ENCODE measurements around the gene SLC4A7.

Gene SLC4A7

DNA sequence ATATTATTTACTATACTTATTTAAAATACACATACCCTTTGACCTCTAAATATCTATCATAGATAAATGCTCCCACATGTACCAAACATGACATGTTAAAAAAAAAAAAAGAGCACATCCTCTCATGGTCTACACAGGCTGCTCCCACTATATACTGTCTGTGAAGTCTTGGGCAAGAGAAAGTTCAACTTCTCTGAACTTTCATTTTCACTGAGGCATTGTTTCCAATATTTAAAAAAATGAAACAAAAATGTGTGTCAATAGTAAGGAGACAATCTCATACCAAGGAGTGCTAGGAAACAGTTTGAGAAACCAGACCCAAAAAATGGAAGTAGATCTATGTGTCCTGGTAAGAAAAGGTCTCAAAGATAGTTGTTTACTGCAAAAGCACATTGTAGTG is 29.3 kb downstream of the SLC4A7 start:
- Histone ChIP-seq H4K20me1 (ENCODE audit: insufficient read depth) (no peaks in the 10 kb centered on the region), H2AFZ (ENCODE audit: low read depth) (no peak overlapping the region), H3K4me1 (ENCODE audit: low read depth, poor library complexity, severe bottlenecking) (peaks cover 29% of the 10 kb centered on the region), H3K36me3 (ENCODE audit: insufficient read depth) (no peaks in the 10 kb centered on the region), H3K4me2 (no peak overlapping the region), H3K79me2 (ENCODE audit: insufficient read depth, low read depth) (no peaks in the 10 kb centered on the region), H3K27ac (no peak overlapping the region), H3K27me3 (ENCODE audit: insufficient read depth, low read depth) (no peaks in the 10 kb centered on the region), H3K9ac (no peak overlapping the region), H3K4me3 (IDR thresholded peaks at IDR 0.05; ENCODE audit: insufficient read depth, low read depth, low read length) (no peak overlapping the region)
- no peak for TF ChIP-seq CTCF (conservative IDR thresholded peaks at IDR 0.05; ENCODE audit: low read depth, low read length)

DNA sequence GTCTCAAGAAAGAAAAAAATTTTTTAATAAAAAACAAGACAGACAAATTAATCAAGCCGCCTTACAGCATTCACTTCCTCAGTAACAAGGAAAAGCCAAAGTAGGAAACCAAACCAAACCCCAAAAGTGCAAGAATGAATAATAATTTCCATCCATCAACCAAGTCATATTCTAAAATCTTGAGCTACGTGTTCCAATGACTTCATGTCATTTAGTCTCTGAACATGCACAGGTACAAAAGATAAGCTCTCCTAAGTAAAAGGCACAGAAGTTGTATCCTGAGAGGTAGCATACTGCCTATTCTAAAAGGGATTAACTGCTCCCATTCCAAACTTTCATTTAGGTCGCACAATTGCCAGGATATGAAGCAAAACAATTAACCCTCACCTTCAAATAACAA is 29.7 kb downstream of the SLC4A7 start:
- no peak overlapping the region for H2AFZ ChIP-seq (ENCODE audit: low read depth)
- no peak overlapping the region for H3K4me3 ChIP-seq (IDR thresholded peaks at IDR 0.05; ENCODE audit: insufficient read depth, low read depth, low read length)
- no peak overlapping the region for H3K9ac ChIP-seq
- H3K4me2 ChIP-seq: no peak overlapping the region
- no peaks in the 10 kb centered on the region for H3K36me3 ChIP-seq (ENCODE audit: insufficient read depth)
- peaks cover 33% of the 10 kb centered on the region for H3K4me1 ChIP-seq (ENCODE audit: low read depth, poor library complexity, severe bottlenecking)
- no peaks in the 10 kb centered on the region for H3K79me2 ChIP-seq (ENCODE audit: insufficient read depth, low read depth)
- H3K27me3 ChIP-seq (ENCODE audit: insufficient read depth, low read depth): no peaks in the 10 kb centered on the region
- H3K27ac ChIP-seq: no peak overlapping the region
- no peak for TF ChIP-seq CTCF (conservative IDR thresholded peaks at IDR 0.05; ENCODE audit: low read depth, low read length)
- no peaks in the 10 kb centered on the region for H4K20me1 ChIP-seq (ENCODE audit: insufficient read depth)

DNA sequence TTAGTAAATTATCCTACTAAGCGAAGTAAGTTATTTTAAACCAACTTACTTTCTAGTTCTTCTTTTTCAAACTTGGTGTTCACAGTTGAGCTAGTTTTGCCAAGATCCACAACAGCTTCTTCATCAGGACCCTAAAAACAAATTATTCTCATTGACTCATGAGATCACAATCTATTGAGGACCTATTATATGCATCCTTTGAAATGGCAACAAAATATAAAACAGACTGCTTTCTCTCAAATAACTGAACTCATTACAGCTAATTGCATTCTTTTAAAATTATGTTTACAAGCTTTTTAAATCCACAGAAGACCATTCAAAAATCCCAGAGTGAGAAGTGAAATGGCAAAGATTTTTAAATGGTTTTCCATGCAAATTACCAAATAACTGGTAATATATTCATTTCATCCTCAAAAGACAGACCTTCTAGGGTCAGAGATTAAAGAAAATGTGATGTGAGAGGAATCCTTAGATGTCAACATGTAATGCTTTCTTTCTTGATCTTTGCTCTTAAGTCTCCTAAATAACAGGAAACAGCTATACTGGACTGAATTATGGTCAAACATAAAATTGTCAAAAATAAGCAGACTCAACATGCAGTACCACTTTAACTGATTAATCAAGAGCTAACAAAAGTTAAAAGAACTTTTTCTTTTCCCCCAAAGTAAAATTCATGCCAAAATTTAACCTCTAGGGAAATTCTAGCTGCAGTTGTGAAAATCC is 31.7 kb downstream of the SLC4A7 start:
- H4K20me1 ChIP-seq (ENCODE audit: insufficient read depth): no peaks in the 10 kb centered on the region
- no peak overlapping the region for H3K4me3 ChIP-seq (IDR thresholded peaks at IDR 0.05; ENCODE audit: insufficient read depth, low read depth, low read length)
- no peak for TF ChIP-seq CTCF (conservative IDR thresholded peaks at IDR 0.05; ENCODE audit: low read depth, low read length)
- no peaks in the 10 kb centered on the region for H3K79me2 ChIP-seq (ENCODE audit: insufficient read depth, low read depth)
- no peak overlapping the region for H2AFZ ChIP-seq (ENCODE audit: low read depth)
- no peaks in the 10 kb centered on the region for H3K36me3 ChIP-seq (ENCODE audit: insufficient read depth)
- no peak overlapping the region for H3K4me2 ChIP-seq
- H3K27me3 ChIP-seq (ENCODE audit: insufficient read depth, low read depth): no peaks in the 10 kb centered on the region
- no peak overlapping the region for H3K27ac ChIP-seq
- peaks cover 35% of the 10 kb centered on the region for H3K4me1 ChIP-seq (ENCODE audit: low read depth, poor library complexity, severe bottlenecking)
- no peak overlapping the region for H3K9ac ChIP-seq

DNA sequence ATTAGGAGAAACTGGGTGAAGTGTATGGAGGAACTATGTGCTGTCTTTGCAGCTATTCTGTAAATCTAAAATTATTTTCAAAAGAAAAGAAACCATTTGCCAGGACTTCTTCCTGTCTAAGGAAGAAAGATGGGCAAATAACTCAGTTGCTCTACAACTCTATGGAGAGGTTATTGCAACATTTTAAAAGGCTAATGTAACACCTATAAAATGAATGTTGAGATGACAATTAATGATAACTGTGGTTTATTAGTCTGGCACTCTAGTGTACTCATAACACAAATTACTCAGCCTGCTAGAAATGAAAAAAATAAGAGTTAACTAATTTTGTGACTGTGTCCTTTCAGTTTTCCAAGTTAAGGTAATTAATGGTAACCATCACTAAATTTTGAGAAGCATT is 32.3 kb downstream of the SLC4A7 start:
- H3K9ac ChIP-seq: no peak overlapping the region
- no peak overlapping the region for H2AFZ ChIP-seq (ENCODE audit: low read depth)
- no peak overlapping the region for H3K4me3 ChIP-seq (IDR thresholded peaks at IDR 0.05; ENCODE audit: insufficient read depth, low read depth, low read length)
- H3K27ac ChIP-seq: no peak overlapping the region
- no peak for TF ChIP-seq CTCF (conservative IDR thresholded peaks at IDR 0.05; ENCODE audit: low read depth, low read length)
- H3K4me2 ChIP-seq: no peak overlapping the region; the same call in 1 of the 2 replicates
- peaks cover 35% of the 10 kb centered on the region for H3K4me1 ChIP-seq (ENCODE audit: low read depth, poor library complexity, severe bottlenecking)
- H3K79me2 ChIP-seq (ENCODE audit: insufficient read depth, low read depth): no peaks in the 10 kb centered on the region
- no peaks in the 10 kb centered on the region for H4K20me1 ChIP-seq (ENCODE audit: insufficient read depth)
- no peaks in the 10 kb centered on the region for H3K27me3 ChIP-seq (ENCODE audit: insufficient read depth, low read depth)
- H3K36me3 ChIP-seq (ENCODE audit: insufficient read depth): no peaks in the 10 kb centered on the region

All from KMS-11 (cell line).